Mesodermal cell (in vitro differentiated cells): ENCODE measurements around the gene B3GNT4. TPM values are rescaled to one million over a fixed set of nuclear protein-coding genes. Genes with fewer than 3 reads are reported as not detected.

Source experiments
- H3K27ac ChIP-seq: 2 replicates; pipeline ENCODE4 v1.7.0; 2013; ENCODE audit warnings: mild to moderate bottlenecking, low read depth, low read length, moderate library complexity; ENCODE audit not compliant: severe bottlenecking
- H3K36me3 ChIP-seq: 2 replicates; pipeline ENCODE4 v1.7.1; 2013; ENCODE audit warnings: mild to moderate bottlenecking, low read length, moderate library complexity; ENCODE audit not compliant: control insufficient read depth, insufficient read depth
- H3K4me1 ChIP-seq: one replicate; pipeline ENCODE4 v1.7.1; 2013; ENCODE audit warnings: mild to moderate bottlenecking, low read length; ENCODE audit not compliant: insufficient read depth, control insufficient read depth, poor library complexity, severe bottlenecking
- H3K4me3 ChIP-seq: 2 replicates; pipeline ENCODE4 v1.7.0; 2013; ENCODE audit warnings: low read length, control low read depth, mild to moderate bottlenecking; ENCODE audit not compliant: insufficient read depth, poor library complexity, severe bottlenecking; ENCODE audit errors: extremely low read depth
- H3K9me3 ChIP-seq: 2 replicates; pipeline ENCODE4 v1.7.1; 2013; ENCODE audit warnings: mild to moderate bottlenecking, low read length, moderate library complexity; ENCODE audit not compliant: control insufficient read depth
- WGBS, 2 experiments: methylation state at CpG; one replicate each; pipeline ENCODE4 v1.1.5; 2013; ENCODE audit warnings: missing lambda C conversion rate in 2 of 2; ENCODE audit not compliant: insufficient coverage in 2 of 2; 5-methylcytosine and 5-hydroxymethylcytosine counted together
- polyA plus RNA-seq, 2 experiments: library from polyadenylated mRNA; stranded (reverse); fragments of 50-300 nt; gene quantifications; one replicate each; pipeline ENCODE4 v1.2.3, GENCODE V29; 2013

B3GNT4 gene
- 0.29 TPM for polyA plus RNA-seq (2013, experiment 1 of 2)
- polyA plus RNA-seq (2013, experiment 2 of 2), result 0.30 TPM

DNA sequence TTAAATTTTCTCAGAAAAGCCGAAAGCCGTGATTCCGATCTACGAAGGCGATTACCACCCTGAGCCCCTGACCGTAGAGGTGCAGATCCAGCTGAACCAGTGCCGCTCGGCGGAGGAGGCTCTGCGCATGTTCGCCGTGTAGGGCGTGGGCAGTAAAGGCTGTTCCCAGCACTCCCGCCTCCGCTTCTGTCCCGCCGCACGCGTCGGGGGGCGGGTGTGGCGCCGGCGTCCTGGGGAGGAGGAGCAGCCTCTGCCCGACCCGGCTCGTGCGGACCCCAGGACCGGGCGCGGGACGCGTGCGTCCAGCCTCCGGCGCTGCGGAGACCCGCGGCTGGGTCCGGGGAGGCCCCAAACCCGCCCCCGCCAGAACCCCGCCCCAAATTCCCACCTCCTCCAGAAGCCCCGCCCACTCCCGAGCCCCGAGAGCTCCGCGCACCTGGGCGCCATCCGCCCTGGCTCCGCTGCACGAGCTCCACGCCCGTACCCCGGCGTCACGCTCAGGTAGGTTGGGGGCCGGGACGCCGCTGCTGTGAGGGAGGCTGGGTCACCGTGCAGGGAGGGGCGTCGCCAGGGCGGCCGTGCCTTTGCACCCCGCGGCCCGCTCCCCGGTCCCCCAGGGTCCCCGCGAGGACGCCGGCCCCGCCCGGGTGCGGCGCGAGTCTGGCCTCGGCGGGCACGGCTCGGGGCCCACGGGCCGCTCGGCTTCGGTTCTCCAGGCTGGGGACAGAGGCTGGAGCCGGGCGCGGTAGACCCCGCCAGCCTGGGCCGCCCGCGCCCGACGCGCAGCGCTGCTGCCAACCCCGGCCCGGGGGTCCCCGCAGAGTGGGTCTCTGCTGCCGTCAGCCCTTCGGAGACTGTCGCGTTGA lies at the start of gene B3GNT4:
Gene B3GNT4 (plus strand): TSS at position 409 of the 866 bp plus-strand sequence. CDS start 910 bp downstream, outside the sequence.
- Histone ChIP-seq H3K4me3 (peak within 1 kb of the TSS; percentile 43), H3K9me3 (no peaks in the 10 kb centered on the region), H3K36me3 (peaks cover 18% of the 10 kb centered on the region), H3K4me1 (no peaks in the 10 kb centered on the region), H3K27ac (no peak within 1 kb of the TSS)
- 1 to 2% methylated on average over 68 to 72 of the region's 104 CpGs for WGBS, 2 experiments

- Histone ChIP-seq H3K36me3 (no peaks in the 10 kb centered on the region), H3K27ac (no peak overlapping the region), H3K4me1 (no peaks in the 10 kb centered on the region), H3K4me3 (no peak overlapping the region), H3K9me3 (no peaks in the 10 kb centered on the region)
- 67 to 86% methylated on average over 5 to 7 of the region's 10 CpGs for WGBS, 2 experiments
These were observed 47.8 kb upstream of the B3GNT4 start for GRCh38 chr12:122155705-122156104.

DNA sequence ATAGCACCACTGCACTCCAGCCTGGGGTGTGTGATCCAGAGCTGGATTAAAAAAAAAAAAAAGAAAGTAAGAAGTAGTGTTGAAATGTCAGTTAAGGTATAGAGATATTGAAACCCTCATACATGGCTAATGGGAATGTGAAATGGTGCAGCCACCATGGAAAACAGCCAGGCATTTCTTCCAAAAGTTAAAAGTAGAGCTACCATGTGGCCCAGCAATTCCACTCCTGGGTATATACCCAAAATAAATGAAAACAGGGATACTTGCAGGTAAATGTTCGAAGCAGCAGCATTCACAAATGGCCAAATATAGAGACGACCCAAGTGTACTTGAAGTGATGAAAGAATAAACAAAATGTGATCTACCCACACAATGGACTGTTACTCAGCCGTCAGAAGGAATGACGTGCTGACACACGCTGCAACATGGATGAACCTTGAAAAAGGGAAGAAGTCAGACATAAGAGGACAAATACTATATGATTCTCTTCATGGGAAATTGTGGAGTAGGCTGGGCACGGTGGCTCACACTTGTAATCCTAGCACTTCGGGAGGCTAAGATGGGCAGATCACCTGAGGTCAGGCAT lies 44.7 kb upstream of the B3GNT4 start:
- H3K4me3 ChIP-seq, result no peak overlapping the region
- no peaks in the 10 kb centered on the region for H3K4me1 ChIP-seq
- no peak overlapping the region for H3K27ac ChIP-seq
- no peaks in the 10 kb centered on the region for H3K9me3 ChIP-seq
- WGBS, 2 experiments, result 90 to 98% methylated on average over 5 to 6 of the region's 7 CpGs
- H3K36me3 ChIP-seq, result no peaks in the 10 kb centered on the region

DNA sequence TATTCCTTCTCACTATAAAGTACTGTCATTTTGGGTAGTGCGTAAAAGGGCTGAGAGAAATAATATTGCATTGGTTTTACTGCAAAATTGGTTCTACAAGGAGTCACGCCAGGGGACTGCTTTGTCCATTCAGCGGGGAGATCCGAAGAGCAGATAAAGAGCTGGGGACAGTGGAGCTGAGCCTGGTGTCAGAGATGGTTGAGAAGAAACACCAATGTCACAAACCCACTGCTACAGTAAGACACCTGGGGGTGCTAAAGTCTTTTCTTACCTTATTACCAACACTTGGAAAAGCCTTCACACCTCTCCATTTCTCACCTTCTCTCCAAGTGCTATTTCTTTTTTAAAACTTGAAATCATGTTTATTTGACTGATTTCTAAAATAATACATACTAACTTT lies 43.6 kb upstream of the B3GNT4 start:
- Histone ChIP-seq H3K9me3 (no peaks in the 10 kb centered on the region), H3K4me1 (no peaks in the 10 kb centered on the region), H3K36me3 (no peaks in the 10 kb centered on the region), H3K27ac (no peak overlapping the region), H3K4me3 (no peak overlapping the region)
- WGBS, 2 experiments, result 67 to 94% methylated on average over 2 to 3 of the region's 4 CpGs

GRCh38 chr12:122160761-122161160 lies 42.7 kb upstream of the B3GNT4 start:
- H3K27ac ChIP-seq, result no peak overlapping the region
- H3K4me1 ChIP-seq, result no peaks in the 10 kb centered on the region
- no peak overlapping the region for H3K4me3 ChIP-seq
- WGBS, 2 experiments, result 78 to 100% methylated on average over 1 to 4 of the region's 11 CpGs
- no peaks in the 10 kb centered on the region for H3K9me3 ChIP-seq
- no peaks in the 10 kb centered on the region for H3K36me3 ChIP-seq

DNA sequence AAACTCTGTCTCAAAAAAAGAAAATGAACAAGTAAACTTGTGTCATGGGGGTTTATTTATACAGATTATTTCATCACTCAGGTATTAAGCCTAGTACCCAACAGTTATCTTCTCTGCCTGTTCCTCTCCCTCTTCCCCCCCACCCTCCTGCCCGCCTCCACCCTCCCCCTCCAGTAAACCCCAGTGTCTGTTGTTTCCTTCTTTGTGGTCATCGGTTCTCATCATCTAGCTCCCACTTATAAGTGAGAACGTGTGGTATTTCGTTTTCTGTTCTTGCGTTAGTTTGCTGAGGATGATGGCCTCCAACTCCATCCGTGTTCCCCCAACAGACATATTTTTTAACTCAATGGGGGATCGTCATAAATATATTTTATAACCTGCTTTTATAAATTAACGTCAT lies 41.8 kb upstream of the B3GNT4 start:
- H3K27ac ChIP-seq, result no peak overlapping the region
- no peaks in the 10 kb centered on the region for H3K36me3 ChIP-seq
- peaks cover 3% of the 10 kb centered on the region for H3K4me1 ChIP-seq
- 98 to 100% methylated on average over 3 to 7 of the region's 8 CpGs for WGBS, 2 experiments
- no peak overlapping the region for H3K4me3 ChIP-seq
- no peaks in the 10 kb centered on the region for H3K9me3 ChIP-seq

DNA sequence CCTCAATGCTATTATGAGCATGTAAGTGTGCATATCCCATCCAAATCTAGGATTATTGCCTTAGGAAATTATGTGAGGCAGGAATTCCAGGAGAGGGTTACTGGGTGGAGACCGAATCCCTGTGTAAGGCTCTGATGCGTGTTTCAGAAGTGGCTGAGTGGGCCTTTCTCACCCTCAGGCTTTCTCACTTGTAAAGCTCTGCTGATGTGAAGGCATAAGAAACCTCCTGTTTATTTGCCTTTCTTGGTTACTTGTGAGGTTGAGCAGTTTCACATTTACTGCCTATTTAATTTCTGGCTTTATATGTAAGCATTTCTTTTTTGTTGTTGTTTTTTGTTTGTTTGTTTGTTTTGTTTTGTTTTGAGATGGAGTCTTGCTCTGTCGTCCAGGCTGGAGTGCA lies 40.5 kb upstream of the B3GNT4 start:
- Histone ChIP-seq H3K4me3 (no peak overlapping the region), H3K36me3 (no peaks in the 10 kb centered on the region), H3K9me3 (no peaks in the 10 kb centered on the region), H3K27ac (no peak overlapping the region), H3K4me1 (peaks cover 3% of the 10 kb centered on the region)
- WGBS, 2 experiments, result 92 to 100% methylated on average over 1 to 2 of the region's 3 CpGs

DNA sequence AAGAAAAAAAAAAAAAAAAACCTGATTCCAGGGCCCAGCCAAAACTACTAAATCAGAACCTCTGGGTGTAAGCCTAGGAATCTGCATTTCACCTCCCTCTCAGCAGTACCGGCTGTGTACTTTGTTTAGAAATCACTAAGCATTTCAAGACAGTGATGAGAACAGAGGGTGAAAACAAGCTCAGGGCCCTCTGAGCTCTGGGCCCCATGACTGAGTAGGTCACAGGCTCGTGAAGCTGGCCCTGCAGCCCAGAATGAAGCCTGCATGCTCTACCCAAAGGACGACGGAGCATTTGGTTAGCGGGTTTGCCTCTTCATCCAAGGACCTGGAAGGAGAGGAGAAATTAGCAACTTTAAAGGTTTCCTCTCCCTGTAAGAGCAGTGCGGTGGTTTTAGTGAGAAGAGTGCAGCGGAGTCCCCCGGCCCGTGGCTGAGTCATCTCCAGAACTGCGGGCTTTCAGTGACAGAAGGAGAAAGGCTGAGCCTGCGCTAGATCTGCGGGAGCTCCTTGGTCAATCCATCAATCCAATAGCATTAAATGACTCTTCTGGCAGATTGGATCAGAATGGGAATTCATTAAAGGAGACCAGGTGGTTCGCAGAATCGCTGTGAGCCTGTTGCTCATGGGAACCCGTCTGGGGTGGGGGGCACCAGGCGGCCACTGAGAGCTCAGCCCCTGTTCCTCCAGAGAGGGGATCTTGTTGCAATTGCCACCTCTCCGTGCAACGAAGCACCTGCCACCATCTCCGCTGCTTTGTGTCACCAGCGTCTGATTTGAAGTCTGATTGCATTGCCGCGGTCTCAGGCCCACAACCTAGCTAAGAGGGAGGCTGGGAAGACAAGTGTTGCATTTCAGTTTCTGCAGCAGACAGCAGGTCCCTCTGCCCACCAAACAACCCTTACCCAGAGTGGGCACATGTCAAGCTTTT lies 36.8 kb upstream of the B3GNT4 start:
- WGBS, 2 experiments, result 79 to 84% methylated on average over 13 to 18 of the region's 22 CpGs
- no peaks in the 10 kb centered on the region for H3K9me3 ChIP-seq
- H3K4me3 ChIP-seq, result no peak overlapping the region

DNA sequence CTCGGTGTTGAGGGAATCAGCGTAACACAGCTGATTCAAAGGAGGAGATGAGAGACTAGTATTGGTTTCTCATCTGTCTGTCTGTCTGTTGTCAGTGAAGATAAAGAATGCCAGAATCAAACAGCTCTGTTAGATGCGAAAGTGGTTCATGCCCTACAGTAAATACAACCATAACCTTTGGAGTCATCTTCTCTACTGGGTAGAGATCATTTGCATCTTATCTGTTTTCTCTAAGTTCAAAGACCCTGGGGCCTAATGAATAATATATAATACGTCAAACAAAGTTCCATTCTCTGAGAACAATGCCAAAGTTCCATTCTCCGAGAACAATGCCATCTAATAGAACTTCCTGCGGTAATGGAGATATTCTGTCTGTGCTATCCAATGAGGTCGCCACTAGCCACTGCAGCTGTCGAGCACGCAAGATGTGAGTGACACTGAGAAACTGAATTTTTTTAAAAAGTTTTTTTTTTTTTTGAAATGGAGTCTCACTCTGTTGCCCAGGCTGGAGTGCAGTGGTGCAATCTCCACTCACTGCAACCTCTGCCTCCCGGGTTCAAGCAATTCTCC lies 36.1 kb upstream of the B3GNT4 start:
- WGBS, 2 experiments, result 97% methylated on average over 6 to 9 of the region's 10 CpGs
- no peaks in the 10 kb centered on the region for H3K36me3 ChIP-seq
- no peak overlapping the region for H3K27ac ChIP-seq
- no peaks in the 10 kb centered on the region for H3K9me3 ChIP-seq
- H3K4me1 ChIP-seq, result peaks cover 3% of the 10 kb centered on the region
- H3K4me3 ChIP-seq, result no peak overlapping the region

More for the DNA sequence above, 36.8 kb upstream of the B3GNT4 start:
- peak overlapping the region; percentile 29 for H3K27ac ChIP-seq
- peaks cover 3% of the 10 kb centered on the region for H3K4me1 ChIP-seq
- H3K36me3 ChIP-seq, result no peaks in the 10 kb centered on the region

GRCh38 chr12:122168492-122168891 lies 35.0 kb upstream of the B3GNT4 start:
- Histone ChIP-seq H3K36me3 (no peaks in the 10 kb centered on the region), H3K4me1 (peaks cover 3% of the 10 kb centered on the region), H3K4me3 (no peak overlapping the region), H3K9me3 (no peaks in the 10 kb centered on the region), H3K27ac (no peak overlapping the region)
- 100% methylated on average over 2 of the region's 3 CpGs; no CpG with 5 or more reads in 1 of the 2 experiments for WGBS, 2 experiments
